HUES6 (cell line): ENCODE results near the gene C1orf146.

ENCODE experiments used
- H3K27ac ChIP-seq: 2 replicates; pipeline ENCODE4 v1.7.0; 2013; ENCODE audit warnings: low read depth, mild to moderate bottlenecking, low read length, inconsistent platforms
- H3K27me3 ChIP-seq: 2 replicates; pipeline ENCODE4 v1.6.1; 2013; ENCODE audit warnings: low read length; ENCODE audit not compliant: control insufficient read depth, insufficient read depth
- H3K36me3 ChIP-seq: 2 replicates; pipeline ENCODE4 v1.6.1; 2013; ENCODE audit warnings: low read length; ENCODE audit not compliant: control insufficient read depth, insufficient read depth
- H3K4me1 ChIP-seq: 2 replicates; pipeline ENCODE4 v1.6.1; 2013; ENCODE audit warnings: low read length; ENCODE audit not compliant: control insufficient read depth, insufficient read depth
- H3K4me3 ChIP-seq: 2 replicates; pipeline ENCODE4 v1.5.1; 2013; ENCODE audit warnings: low read depth, low read length
- H3K9ac ChIP-seq: one replicate; pipeline ENCODE4 v1.6.1; 2013; ENCODE audit warnings: mild to moderate bottlenecking, low read length
- H3K9me3 ChIP-seq: 2 replicates; pipeline ENCODE4 v1.6.1; 2013; ENCODE audit warnings: low read depth, low read length; ENCODE audit not compliant: control insufficient read depth, insufficient read depth

C1orf146 gene, protein sequence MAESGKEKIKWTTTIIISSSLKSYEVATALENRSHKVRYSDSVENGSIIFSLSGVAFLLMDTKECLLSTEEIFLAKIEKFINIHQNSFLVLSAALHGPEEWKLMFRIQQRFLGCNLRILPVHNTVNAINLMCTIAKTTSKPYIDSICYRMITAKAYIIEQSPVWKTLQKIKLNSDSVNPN

DNA sequence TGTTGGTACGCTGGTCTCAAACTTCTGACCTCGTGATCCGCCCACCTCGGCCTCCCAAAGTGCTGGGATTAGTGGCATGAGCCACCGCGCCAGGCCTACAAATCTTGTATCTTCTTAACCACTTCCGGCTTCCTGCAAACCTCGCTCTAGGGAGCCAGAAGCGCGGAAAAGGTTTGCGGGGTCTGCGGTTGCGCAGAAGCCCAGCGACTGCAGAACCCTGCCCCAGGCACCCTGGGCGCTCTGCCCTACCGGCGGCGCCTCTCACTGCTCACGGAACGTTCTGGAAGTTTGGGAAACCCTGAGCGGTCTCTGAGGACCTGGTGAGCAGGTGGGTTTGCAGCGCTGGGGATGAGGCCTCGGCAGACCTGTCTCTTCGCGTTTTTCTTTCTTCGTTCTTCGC is at the start of gene C1orf146:
TSS of gene C1orf146 (plus strand) at position 195 of the 400 bp plus-strand sequence. CDS start 13,506 bp downstream, outside the sequence.
- Histone ChIP-seq H3K9ac (no peak within 1 kb of the TSS), H3K4me1 (no peaks in the 10 kb centered on the region), H3K27me3 (no peaks in the 10 kb centered on the region), H3K9me3 (no peaks in the 10 kb centered on the region), H3K36me3 (no peaks in the 10 kb centered on the region), H3K4me3 (no peak within 1 kb of the TSS), H3K27ac (no peak within 1 kb of the TSS)

DNA sequence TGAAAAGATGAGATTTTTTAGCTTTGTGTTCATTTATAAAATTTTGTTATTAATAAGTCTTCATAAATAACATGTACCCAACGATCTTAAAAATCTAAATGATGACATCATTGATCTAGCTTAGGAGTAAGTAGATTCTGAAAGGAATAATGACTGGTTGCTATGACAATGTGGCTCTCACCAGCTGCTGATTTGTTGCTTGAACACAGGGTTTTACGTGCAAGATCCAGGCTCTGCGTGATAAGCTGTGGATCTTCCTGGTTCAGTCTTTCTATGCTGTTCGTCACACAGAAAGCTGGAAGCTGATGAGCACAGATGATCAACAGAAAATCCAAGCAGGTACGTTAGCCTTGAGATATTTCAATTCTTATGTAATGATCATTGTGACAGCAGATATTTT is 49.1 kb upstream of the C1orf146 start:
- Histone ChIP-seq H3K4me1 (no peaks in the 10 kb centered on the region), H3K9me3 (no peaks in the 10 kb centered on the region), H3K27ac (no peak overlapping the region), H3K4me3 (no peak overlapping the region), H3K27me3 (no peaks in the 10 kb centered on the region), H3K9ac (no peak overlapping the region), H3K36me3 (no peaks in the 10 kb centered on the region)

DNA sequence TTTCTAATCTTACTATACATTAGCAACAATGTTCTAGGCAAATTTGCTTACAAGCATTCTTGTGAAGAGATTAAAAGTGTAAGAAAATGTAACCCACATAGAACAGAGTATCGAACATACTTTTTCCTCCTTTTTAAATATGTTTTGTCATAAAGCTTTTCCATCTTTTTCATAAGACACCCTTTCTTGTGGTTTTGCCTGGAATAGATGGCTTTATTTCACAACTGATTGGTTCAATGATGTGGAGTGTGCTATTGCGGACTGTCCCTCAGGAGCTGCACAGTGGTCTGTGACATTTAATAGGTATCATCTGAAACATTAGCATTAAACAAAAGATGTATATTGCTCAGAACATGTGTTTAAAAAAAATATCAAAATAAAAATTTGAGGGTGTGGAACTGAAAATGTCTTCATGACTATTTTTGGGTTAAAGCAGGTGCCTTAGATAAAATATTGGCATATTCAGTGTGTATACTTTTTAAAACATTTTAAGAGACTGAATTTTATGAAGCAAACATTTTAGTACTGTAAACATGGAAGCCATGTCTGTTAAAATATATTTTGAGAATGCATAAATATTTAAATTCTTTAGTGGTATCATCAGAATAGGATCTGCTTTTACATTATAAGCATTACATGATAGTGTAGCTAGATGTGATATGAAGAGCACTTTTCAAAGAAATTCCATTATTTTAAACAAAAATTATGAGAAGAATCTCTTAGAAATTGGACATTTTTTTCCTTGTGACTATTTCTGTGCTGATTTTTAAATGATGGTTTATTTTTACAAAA is 48.3 kb upstream of the C1orf146 start:
- Histone ChIP-seq H3K27me3 (no peaks in the 10 kb centered on the region), H3K9me3 (no peaks in the 10 kb centered on the region), H3K27ac (no peak overlapping the region), H3K9ac (no peak overlapping the region), H3K36me3 (no peaks in the 10 kb centered on the region), H3K4me1 (no peaks in the 10 kb centered on the region; the same call in 1 of the 2 replicates), H3K4me3 (no peak overlapping the region)

DNA sequence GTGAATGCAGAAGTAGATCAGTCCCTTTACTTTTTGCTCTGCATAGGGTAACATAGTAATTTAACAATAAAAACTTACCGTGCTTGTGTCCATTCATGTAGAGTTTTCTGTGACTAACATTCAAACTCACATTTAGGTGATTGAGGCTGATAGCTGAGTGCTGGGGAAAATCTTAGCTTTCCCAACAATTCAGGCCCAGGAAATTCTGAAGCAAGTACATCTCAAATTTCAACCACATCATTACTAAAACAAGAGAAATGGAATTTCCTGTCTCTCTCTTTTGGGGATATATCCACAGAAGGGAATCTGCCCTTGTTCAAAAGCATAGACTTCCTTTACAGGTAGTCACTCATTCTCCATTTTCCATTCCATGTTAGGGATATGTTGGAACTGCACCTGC is 33.1 kb upstream of the C1orf146 start:
- H3K9ac ChIP-seq = no peak overlapping the region
- H3K27ac ChIP-seq = no peak overlapping the region
- no peaks in the 10 kb centered on the region for H3K27me3 ChIP-seq
- H3K4me1 ChIP-seq = peaks cover 3% of the 10 kb centered on the region; the same call in 1 of the 2 replicates
- no peaks in the 10 kb centered on the region for H3K36me3 ChIP-seq
- no peaks in the 10 kb centered on the region for H3K9me3 ChIP-seq
- no peak overlapping the region for H3K4me3 ChIP-seq

DNA sequence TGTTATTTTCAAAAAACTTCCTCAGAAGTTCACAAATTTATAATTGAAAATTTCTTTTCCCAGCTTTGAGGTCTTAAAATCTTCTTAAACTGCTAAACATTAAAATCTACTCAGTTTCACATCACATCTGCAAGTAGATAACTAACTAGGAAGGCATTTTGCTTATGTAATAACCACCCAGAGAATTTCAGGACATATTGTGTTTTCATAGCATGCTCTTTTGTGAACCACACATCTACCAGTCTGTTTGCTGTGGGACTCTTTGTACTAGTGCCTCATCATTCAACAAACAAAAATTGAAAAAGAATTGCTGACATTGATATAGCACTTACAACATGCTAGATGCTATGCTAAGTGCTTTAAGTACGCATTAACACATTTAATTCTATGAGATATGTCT is 31.6 kb upstream of the C1orf146 start:
- Histone ChIP-seq H3K4me1 (peaks cover 7% of the 10 kb centered on the region; the same call in 1 of the 2 replicates), H3K4me3 (no peak overlapping the region), H3K27ac (no peak overlapping the region), H3K9ac (no peak overlapping the region), H3K9me3 (no peaks in the 10 kb centered on the region), H3K36me3 (no peaks in the 10 kb centered on the region), H3K27me3 (no peaks in the 10 kb centered on the region)

DNA sequence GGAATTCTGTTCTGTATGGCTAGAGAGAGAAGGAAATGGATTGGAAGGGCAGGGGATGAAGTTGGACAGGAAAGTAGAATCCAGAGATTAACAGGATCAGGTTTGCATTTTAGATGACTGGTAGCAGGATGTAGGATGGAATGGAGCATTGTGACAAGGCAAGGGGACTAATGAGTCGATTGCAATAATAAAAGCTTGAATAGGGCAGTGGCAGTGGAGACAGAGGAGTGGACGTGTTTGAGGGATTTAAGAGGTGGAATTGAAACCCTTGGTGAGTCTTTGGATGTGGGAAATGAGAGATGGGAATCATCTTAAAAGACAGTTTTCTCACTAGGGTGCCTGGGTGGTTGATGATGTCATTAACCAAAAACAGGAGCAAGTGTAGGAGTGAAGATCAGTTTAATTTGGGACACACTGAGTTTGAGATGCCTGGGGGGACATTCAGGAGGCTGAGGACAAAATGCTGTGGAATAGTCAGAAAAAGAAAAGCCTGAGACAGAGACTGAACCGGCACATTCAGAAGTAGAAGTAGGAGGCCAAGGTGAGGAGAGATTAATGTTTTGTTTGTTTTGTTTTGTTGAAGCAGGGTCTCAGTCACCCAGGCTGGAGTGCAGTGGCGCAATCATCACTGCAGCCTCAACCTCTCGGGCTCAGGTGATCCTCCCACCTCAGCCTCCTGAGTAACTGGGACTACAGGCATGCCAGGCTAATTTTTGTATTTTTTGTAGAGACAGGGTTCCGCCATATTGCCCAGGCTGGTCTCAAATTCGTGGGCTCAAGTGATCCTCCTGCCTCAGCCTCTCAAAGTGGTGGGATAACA is 29.1 kb upstream of the C1orf146 start:
- Histone ChIP-seq H3K27ac (no peak overlapping the region), H3K4me3 (no peak overlapping the region), H3K9me3 (no peaks in the 10 kb centered on the region), H3K36me3 (no peaks in the 10 kb centered on the region), H3K4me1 (peaks cover 7% of the 10 kb centered on the region; the same call in 1 of the 2 replicates), H3K9ac (no peak overlapping the region), H3K27me3 (no peaks in the 10 kb centered on the region)

DNA sequence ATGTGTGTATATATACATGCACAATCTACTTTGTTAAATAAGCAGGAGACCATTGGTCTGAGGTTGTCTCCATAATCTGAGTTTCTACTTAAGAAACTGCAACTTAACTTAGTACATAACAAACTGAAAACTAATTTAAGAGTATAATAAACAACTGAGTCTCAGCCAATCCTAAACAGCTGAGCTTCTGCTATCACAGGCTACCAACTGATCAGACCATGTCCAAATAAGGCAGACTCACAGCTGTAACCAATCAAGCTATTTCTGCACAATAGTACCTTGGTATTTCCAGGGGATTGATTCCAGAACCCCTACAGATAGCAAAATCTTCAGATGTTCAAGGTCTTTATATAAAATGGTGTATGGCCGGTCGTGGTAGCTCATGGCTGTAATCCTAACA is 26.0 kb upstream of the C1orf146 start:
- no peak overlapping the region for H3K4me3 ChIP-seq
- no peak overlapping the region for H3K27ac ChIP-seq
- H3K36me3 ChIP-seq = no peaks in the 10 kb centered on the region
- no peaks in the 10 kb centered on the region for H3K27me3 ChIP-seq
- H3K4me1 ChIP-seq = peaks cover 7% of the 10 kb centered on the region; the same call in 1 of the 2 replicates
- H3K9me3 ChIP-seq = no peaks in the 10 kb centered on the region
- no peak overlapping the region for H3K9ac ChIP-seq

DNA sequence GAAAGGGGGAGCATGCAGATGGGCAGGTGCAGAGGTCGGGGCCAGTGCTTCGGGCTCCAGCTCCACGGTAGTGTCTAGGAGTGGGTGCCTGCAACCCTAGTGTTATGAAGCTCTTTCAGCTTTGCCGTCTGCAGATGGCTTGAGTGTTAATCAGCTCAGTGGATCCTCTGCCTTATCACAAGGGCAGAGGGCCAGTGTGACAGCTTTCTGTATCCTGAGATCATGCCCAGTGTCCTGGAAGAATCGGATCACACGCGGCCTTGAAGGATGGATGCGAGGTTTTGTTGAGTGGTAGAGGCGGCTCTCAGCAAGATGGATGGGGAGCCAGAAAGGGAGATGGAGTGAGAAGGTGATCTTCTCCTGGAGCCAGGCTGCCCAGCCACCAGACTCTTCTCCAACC is 25.5 kb upstream of the C1orf146 start:
- Histone ChIP-seq H3K27ac (no peak overlapping the region), H3K4me3 (no peak overlapping the region), H3K27me3 (no peaks in the 10 kb centered on the region)

DNA sequence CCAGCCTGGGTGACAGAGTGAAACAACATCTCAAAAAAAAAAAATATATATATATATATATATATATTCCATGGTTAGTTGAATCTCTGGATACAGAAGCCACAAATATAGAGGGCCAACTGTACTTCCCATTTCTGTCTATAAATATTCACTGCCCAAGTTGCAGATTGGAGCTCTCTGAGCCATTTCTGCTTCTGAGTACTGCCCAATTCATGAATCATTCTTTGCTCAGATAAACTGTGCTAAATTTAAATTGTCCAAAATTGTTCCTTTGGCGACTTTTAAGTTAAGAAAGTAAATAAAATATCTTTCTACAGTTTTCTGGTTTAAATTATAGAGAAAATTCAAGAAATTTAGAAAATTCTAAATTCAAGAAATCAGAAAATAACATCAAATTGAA is 23.2 kb upstream of the C1orf146 start:
- Histone ChIP-seq H3K9me3 (no peaks in the 10 kb centered on the region), H3K4me1 (peaks cover 5% of the 10 kb centered on the region; the same call in 1 of the 2 replicates), H3K27ac (no peak overlapping the region), H3K36me3 (no peaks in the 10 kb centered on the region), H3K27me3 (no peaks in the 10 kb centered on the region), H3K9ac (no peak overlapping the region), H3K4me3 (no peak overlapping the region)

More for the DNA sequence above, 25.5 kb upstream of the C1orf146 start:
- Histone ChIP-seq H3K9me3 (no peaks in the 10 kb centered on the region), H3K4me1 (peaks cover 7% of the 10 kb centered on the region; the same call in 1 of the 2 replicates), H3K36me3 (no peaks in the 10 kb centered on the region), H3K9ac (no peak overlapping the region)

DNA sequence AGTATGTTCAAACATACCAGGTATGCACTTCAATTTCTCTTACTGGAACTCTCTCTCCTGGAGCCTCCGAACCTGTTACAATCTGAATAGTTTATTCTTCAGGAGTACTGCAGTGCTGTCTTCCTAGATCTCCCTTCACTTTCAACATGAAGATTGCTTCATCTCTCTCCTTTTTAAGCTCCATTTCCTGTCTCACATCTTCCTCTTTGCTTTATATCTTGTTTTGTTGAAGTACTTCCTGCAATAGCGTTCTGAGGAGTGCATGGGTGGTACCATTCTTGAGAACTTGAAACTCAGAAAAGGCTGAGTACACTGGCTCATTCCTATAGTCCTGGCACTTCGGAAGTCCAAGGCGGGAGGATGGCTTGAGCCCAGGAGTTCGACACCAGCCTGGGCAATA is 15.7 kb upstream of the C1orf146 start:
- H3K9me3 ChIP-seq = no peaks in the 10 kb centered on the region
- no peaks in the 10 kb centered on the region for H3K27me3 ChIP-seq
- no peak overlapping the region for H3K9ac ChIP-seq
- H3K4me3 ChIP-seq = no peak overlapping the region
- no peaks in the 10 kb centered on the region for H3K36me3 ChIP-seq
- no peaks in the 10 kb centered on the region for H3K4me1 ChIP-seq
- H3K27ac ChIP-seq = no peak overlapping the region

DNA sequence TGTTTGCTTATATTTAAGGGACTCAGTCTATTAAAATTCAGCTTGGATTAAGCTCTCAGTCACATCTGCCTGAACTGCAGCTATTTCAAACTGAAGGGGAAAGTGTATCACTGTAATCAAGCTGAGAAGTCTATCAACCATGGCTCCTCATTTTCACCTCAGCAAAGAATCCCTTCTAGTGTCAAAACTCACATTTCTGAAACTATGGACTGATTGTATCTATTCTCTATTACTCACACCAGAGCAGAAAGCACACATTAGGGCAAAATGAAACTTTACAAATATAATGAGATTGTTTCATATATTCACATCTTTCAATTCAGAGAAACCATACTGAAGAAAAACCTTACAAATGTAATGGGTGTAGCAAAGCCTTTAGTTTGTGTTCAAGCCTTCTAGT is 14.6 kb upstream of the C1orf146 start:
- H3K4me1 ChIP-seq = no peaks in the 10 kb centered on the region
- H3K27ac ChIP-seq = no peak overlapping the region
- H3K9ac ChIP-seq = no peak overlapping the region
- H3K4me3 ChIP-seq = no peak overlapping the region
- H3K9me3 ChIP-seq = no peaks in the 10 kb centered on the region
- no peaks in the 10 kb centered on the region for H3K27me3 ChIP-seq
- no peaks in the 10 kb centered on the region for H3K36me3 ChIP-seq
